Islet of Langerhans (tissue), 1 donor: ENCODE data around the gene PMEPA1.
"Not testable (repeated sequence)": the region's sequence is repeated elsewhere in the genome, so short reads cannot be mapped to it uniquely, and the experiment has no call there.

ENCODE experiments used
- FAIRE-seq: peaks from one replicate; lab custom pipeline; 2011; peaks lifted over from hg19 to GRCh38; lab: Jason Lieb, UNC

Gene PMEPA1

GRCh38 chr20:57649617-57650015 is 60.2 kb downstream of the PMEPA1 start:
- no peak for FAIRE-seq

- FAIRE-seq = no peak
Observed at GRCh38 chr20:57648878-57649616, 60.8 kb downstream of the PMEPA1 start.

GRCh38 chr20:57647933-57648785 is 61.7 kb downstream of the PMEPA1 start:
- no peak for FAIRE-seq

GRCh38 chr20:57647006-57647932 is 62.5 kb downstream of the PMEPA1 start:
- FAIRE-seq = no peak

DNA sequence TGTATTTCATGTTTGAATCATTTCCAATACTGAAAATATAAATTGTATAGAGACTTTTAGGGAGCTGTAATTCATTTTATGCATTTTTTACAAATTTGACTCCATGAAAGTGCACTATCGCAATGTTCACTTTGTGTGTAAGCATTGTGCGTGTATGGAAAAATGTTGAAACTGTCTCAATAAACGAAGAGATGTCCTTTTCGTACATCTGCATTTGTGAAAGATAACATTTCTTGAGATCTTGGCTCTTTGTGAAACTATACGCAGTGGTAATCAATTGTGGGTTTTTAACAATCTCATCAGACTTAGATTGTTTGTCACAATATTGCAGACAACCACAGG is 70.9 kb downstream of the PMEPA1 start:
- no peak for FAIRE-seq

- FAIRE-seq = no peak
Observed at GRCh38 chr20:57638173-57638894, 71.5 kb downstream of the PMEPA1 start.

GRCh38 chr20:57633945-57634491 is 75.8 kb downstream of the PMEPA1 start:
- FAIRE-seq = no peak

GRCh38 chr20:57632286-57632685 is 77.5 kb downstream of the PMEPA1 start:
- FAIRE-seq = no peak

GRCh38 chr20:57630061-57630460 is 79.8 kb downstream of the PMEPA1 start:
- FAIRE-seq = no peak

- FAIRE-seq = not testable (repeated sequence)
Observed at GRCh38 chr20:57629491-57629901, 80.3 kb downstream of the PMEPA1 start.

DNA sequence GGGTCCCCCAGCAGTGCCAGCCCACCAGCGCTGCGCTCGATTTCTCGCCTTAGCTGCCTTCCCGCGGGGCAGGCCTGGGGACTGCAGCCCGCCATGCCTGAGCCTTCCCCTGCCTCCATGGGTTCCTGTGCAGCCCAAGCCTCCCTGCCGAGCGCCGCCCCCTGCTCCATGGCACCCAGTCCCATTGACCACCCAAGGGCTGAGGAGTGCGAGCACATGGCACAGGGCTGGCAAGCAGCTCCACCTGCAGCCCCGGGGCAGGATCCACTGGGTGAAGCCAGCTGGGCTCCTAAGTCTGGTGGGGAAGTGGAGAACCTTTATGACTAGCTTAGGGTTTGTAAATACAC is 80.9 kb downstream of the PMEPA1 start:
- FAIRE-seq = not testable (repeated sequence)

GRCh38 chr20:57628047-57628961 is 81.5 kb downstream of the PMEPA1 start:
- no peak for FAIRE-seq

DNA sequence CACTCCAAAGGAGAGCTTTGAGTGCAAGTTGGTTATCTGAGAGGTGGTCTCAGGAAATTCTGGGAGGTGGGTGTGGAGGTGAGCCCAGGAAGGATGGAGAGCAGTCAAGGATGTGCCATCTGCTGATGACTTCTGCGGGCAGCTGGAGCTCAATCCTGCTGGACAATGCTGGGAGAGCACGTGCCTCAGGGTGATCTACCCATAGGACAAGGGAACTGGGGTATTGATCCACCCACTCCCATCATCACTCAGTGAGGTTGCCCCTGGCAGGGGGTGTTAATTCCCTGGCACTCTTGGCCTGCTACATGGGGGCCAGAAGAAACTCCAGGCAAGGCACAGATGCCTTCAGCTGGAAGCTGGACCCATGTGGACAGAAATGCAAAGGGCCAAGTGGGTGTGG is 82.5 kb downstream of the PMEPA1 start:
- FAIRE-seq = no peak

DNA sequence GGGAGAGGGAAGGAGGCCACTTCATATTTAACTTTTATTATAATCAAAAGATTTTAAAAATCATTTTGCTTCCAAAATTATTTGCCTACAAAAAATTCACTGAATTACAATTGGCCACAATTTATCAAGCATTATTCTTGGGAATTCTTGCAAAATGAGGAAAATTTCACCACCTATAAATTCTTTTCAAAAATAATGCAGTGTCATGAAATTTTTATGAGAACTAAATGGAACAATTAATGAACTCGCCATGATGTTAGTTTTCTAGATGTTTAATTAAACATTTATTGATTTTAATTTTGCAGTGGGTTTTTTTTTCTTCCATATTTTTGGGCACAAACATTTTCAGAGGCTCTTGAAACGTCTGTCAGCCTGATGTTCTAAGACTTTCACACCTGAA is 83.8 kb downstream of the PMEPA1 start:
- FAIRE-seq = no peak

DNA sequence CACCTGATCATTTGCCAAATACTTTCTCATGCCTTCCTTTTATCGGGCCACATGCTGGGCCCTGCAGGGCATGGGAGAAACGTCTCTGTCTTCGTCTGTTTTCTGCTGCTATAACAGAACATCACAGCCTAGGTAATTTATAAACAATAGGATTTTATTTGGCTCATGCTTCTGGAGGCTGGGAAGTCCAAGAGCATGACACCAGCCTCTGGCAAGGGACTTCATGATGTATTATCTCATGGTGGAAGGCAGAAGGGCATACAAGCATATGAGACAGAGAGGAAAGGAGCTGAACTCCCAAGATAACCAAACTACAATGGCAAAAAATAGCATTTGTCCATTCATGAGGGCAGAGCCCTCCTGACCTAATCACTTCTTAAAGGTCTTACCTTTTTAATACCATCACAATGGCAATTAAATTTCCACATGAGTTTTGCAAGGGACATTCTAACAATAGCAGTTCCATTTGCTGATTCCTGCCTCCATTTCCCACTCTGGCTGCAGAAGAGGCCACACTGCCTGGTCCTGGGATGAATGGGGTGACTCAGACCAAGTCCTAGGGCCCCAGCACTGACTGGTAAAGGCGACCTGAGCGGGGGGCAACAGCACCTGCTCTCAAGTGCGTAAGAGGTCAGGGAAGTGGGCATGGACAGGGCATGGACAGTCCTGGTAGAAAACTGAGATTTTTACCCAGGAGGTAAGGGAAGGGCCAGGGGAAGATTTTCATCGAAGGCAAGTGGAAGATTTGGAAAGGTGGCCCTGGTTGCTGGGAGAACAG is 84.4 kb downstream of the PMEPA1 start:
- no peak for FAIRE-seq

- no peak for FAIRE-seq
Observed at GRCh38 chr20:57624124-57624523, 85.7 kb downstream of the PMEPA1 start.

- FAIRE-seq = no peak
Observed at GRCh38 chr20:57622579-57623381, 87.0 kb downstream of the PMEPA1 start.

DNA sequence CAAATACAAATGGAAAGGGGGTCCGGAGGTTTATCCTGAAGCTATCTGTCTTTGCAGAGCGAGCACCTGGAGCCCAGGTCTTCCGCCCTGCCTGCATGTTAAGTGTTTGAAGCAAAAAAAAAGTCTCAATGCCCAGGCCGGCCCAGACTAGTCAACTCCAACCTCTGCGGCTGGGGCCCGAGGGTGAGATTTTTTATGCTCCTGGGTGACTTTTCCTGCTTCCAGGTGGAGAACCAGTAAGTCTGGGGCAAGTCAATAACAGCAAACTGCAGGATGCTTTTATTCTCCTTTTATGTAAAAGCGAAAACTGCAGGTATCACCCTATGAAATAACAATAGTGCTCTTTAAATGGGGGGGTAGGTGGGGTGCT is 87.6 kb downstream of the PMEPA1 start:
- no peak for FAIRE-seq
